Endothelial cell of umbilical vein (primary cell): ENCODE measurements around the gene SMIM36. TPM values are rescaled to one million over a fixed set of nuclear protein-coding genes. Genes with fewer than 3 reads are reported as not detected.

Experiments
- BruUV-seq: library from RNA; stranded (reverse); fragments of 400-500 nt; replicated peaks from 2 replicates; lab custom pipeline; 2021; lab: Mats Ljungman, UMichigan
- CTCF ChIA-PET: fragments of 300-600, 350-600 bp; sonication (Branson Sonifier 250); formaldehyde crosslinking; loops from one replicate; lab custom pipeline; 2021; ENCODE audit warnings: antibody characterized with exemption, inconsistent platforms; lab: Charles Lee
- POLR2A ChIA-PET: fragments of 300-600, 350-600 bp; sonication (Branson Sonifier 250); formaldehyde crosslinking; loops from one replicate; lab custom pipeline; 2021; ENCODE audit warnings: antibody characterized with exemption, inconsistent platforms; lab: Charles Lee
- DNase-seq: peaks from one replicate; pipeline ENCODE4 v3.0.0-alpha.2; 2011; ENCODE audit warnings: low read depth, low spot score
- FAIRE-seq: peaks from 2 replicates; lab custom pipeline; 2011; peaks lifted over from hg19 to GRCh38; lab: Jason Lieb, UNC
- H2AFZ ChIP-seq: 2 replicates; pipeline ENCODE4 v1.6.0; 2012; ENCODE audit warnings: low read depth, low read length, control low read depth, inconsistent platforms
- H3K27ac ChIP-seq: 2 replicates; pipeline ENCODE4 v1.5.1; 2011; ENCODE audit warnings: low read depth, mild to moderate bottlenecking, control low read depth, low read length, moderate library complexity; ENCODE audit not compliant: insufficient read depth
- H3K27me3 ChIP-seq, 2 experiments: 2 replicates each; pipeline versions ENCODE4 v1.6.0 to v1.6.1; 2011; ENCODE audit warnings: low read length in 2 of 2, mixed read lengths in 1 of 2; ENCODE audit not compliant: control insufficient read depth in 2 of 2, insufficient read depth in 2 of 2
- H3K36me3 ChIP-seq, 2 experiments: 2 replicates in 1 of 2; 3 replicates in 1 of 2; pipeline ENCODE4 v1.5.1; 2011; ENCODE audit warnings: low read length in 2 of 2, mild to moderate bottlenecking in 1 of 2, moderate library complexity in 1 of 2; ENCODE audit not compliant: control insufficient read depth in 2 of 2, insufficient read depth in 2 of 2; ENCODE audit errors: extremely low read depth in 1 of 2
- H3K4me1 ChIP-seq: 3 replicates; pipeline ENCODE4 v1.5.1; 2011; ENCODE audit warnings: mild to moderate bottlenecking, low read length; ENCODE audit not compliant: control insufficient read depth, insufficient read depth; ENCODE audit errors: extremely low read depth
- H3K4me2 ChIP-seq: 2 replicates; pipeline ENCODE4 v1.6.1; 2011; ENCODE audit warnings: low read length, control low read depth, mixed read lengths; ENCODE audit not compliant: insufficient read depth
- H3K4me3 ChIP-seq, 3 experiments: fragments of 200-600 bp in 1 of 3; sonication (generic), shearing (Covaris generic) in 1 of 3; replicated peaks in 1 of 3; 2 replicates each; pipeline ENCODE4 v1.5.1; 2011 to 2016; ENCODE audit warnings: control low read depth in 3 of 3, low read length in 3 of 3, mild to moderate bottlenecking in 2 of 3, inconsistent platforms in 1 of 3, low read depth in 1 of 3, moderate library complexity in 1 of 3; ENCODE audit not compliant: insufficient read depth in 1 of 3
- H3K79me2 ChIP-seq: 2 replicates; pipeline ENCODE4 v1.6.0; 2012; ENCODE audit warnings: low read length, inconsistent platforms; ENCODE audit not compliant: control insufficient read depth, insufficient read depth
- H3K9ac ChIP-seq: replicated peaks from 2 replicates; pipeline ENCODE3; 2011; ENCODE audit warnings: low read length, control low read depth; ENCODE audit not compliant: insufficient read depth; ENCODE audit errors: extremely low read depth
- H3K9me1 ChIP-seq: replicated peaks from 3 replicates; pipeline ENCODE4 v1.6.0; 2011; ENCODE audit warnings: mild to moderate bottlenecking, low read length; ENCODE audit not compliant: control insufficient read depth, insufficient read depth; ENCODE audit errors: extremely low read depth
- H3K9me3 ChIP-seq: replicated peaks from 2 replicates; pipeline ENCODE4 v1.5.1; 2012; ENCODE audit warnings: low read length, inconsistent platforms; ENCODE audit not compliant: control insufficient read depth, insufficient read depth
- H4K20me1 ChIP-seq: replicated peaks from 2 replicates; pipeline ENCODE3; 2011; ENCODE audit warnings: mild to moderate bottlenecking, low read length; ENCODE audit not compliant: control insufficient read depth, insufficient read depth; ENCODE audit errors: extremely low read depth
- CTCF ChIP-seq, 2 donors: IDR thresholded peaks; 1 replicate in 1 of 2; 2 replicates in 1 of 2; pipeline ENCODE4 v1.5.1; 2011; ENCODE audit warnings: low read length in 2 of 2, mild to moderate bottlenecking in 2 of 2, moderate library complexity in 2 of 2, control low read depth in 1 of 2, inconsistent platforms in 1 of 2, low read depth in 1 of 2; ENCODE audit not compliant: insufficient read depth in 1 of 2; ENCODE audit errors: extremely low read depth in 1 of 2
- EZH2 ChIP-seq: IDR thresholded peaks from 2 replicates; pipeline ENCODE4 v1.6.1; 2012; ENCODE audit warnings: borderline replicate concordance, low read depth, mild to moderate bottlenecking, moderate library complexity, low read length, inconsistent platforms; ENCODE audit not compliant: severe bottlenecking
- FOS ChIP-seq: IDR thresholded peaks from 2 replicates; pipeline ENCODE4 v1.6.1; 2011; ENCODE audit warnings: mild to moderate bottlenecking, low read length, moderate library complexity, borderline replicate concordance; ENCODE audit not compliant: insufficient read depth
- GATA2 ChIP-seq: IDR thresholded peaks from 2 replicates; pipeline ENCODE4 v1.7.0; 2011; ENCODE audit warnings: low read depth, mild to moderate bottlenecking, moderate library complexity, mixed read lengths, low read length; ENCODE audit not compliant: insufficient read length, insufficient read depth
- JUN ChIP-seq: IDR thresholded peaks from 2 replicates; pipeline ENCODE4 v1.6.1; 2011; ENCODE audit warnings: borderline replicate concordance, low read depth; ENCODE audit not compliant: insufficient read length, insufficient read depth
- MAX ChIP-seq: IDR thresholded peaks from 2 replicates; pipeline ENCODE4 v1.6.1; 2011; ENCODE audit not compliant: insufficient read depth, insufficient read length
- MYC ChIP-seq: IDR thresholded peaks from one replicate; pipeline ENCODE4 v1.6.1; 2011; ENCODE audit warnings: mild to moderate bottlenecking, low read depth, low read length
- POLR2A ChIP-seq: IDR thresholded peaks from 2 replicates; pipeline ENCODE4 v1.6.1; 2012; ENCODE audit warnings: low read depth, mild to moderate bottlenecking, control low read depth, low read length
- POLR2AphosphoS5 ChIP-seq: IDR thresholded peaks from 2 replicates; pipeline ENCODE4 v1.6.1; 2012; ENCODE audit warnings: low read depth, mild to moderate bottlenecking, control low read depth, low read length, moderate library complexity; ENCODE audit not compliant: insufficient read depth
- dilution Hi-C: fragments of 300-500 bp; cut with MboI; formaldehyde crosslinking; loops from one replicate; pipeline ENCODE4 v1.15.0; 2019; ENCODE audit warnings: low sequenced_read_pairs; ENCODE audit not compliant: extremely low pct_ligation_motif_present
- intact Hi-C: fragments of 100-400 bp; cut with micrococcal nuclease; formaldehyde crosslinking; loops from one replicate; pipeline ENCODE4 v1.10.0; 2022
- polyA plus RNA-seq, 4 experiments: library from polyadenylated mRNA; depleted of rRNA in 3 of 4; stranded (reverse) in 3 of 4; unstranded in 1 of 4; fragments of >200 nt; gene quantifications; 2 replicates each; pipeline versions ENCODE4 v1.2.1 to v1.2.3, GENCODE V29; 2011 to 2012; ENCODE audit warnings: missing spikeins in 1 of 4
- total RNA-seq: library from RNA; stranded (reverse); gene quantifications from 2 replicates; pipeline ENCODE4 v1.2.3, GENCODE V29; 2021

The SMIM36 gene
- total and polyA plus RNA-seq, 2 donors (not counting 3 experiments of a cell fraction or from before 2014, with no cell fraction given): not detected

GRCh38 chr17:55416470-55417052, 94.7 kb downstream of the SMIM36 start:
- Histone ChIP-seq H3K27ac (no peak overlapping the region), H3K4me2 (no peak overlapping the region), H4K20me1 (no peaks in the 10 kb centered on the region), H3K9me1 (no peaks in the 10 kb centered on the region), H3K9ac (no peak overlapping the region), H3K4me3 (no peak overlapping the region), H3K4me1 (peaks cover 13% of the 10 kb centered on the region), H3K9me3 (no peaks in the 10 kb centered on the region), H3K36me3 (no peaks in the 10 kb centered on the region), H2AFZ (no peak overlapping the region), H3K27me3 (no peaks in the 10 kb centered on the region), H3K79me2 (no peaks in the 10 kb centered on the region)
- DNase-seq: no peak
- CTCF ChIA-PET: interaction anchor here (1.7 kb wide), 1 partner anchor 98 kb away, joined by 5 read pairs; no protein-coding TSS in a partner anchor
- FAIRE-seq: no peak
- dilution Hi-C loops: no loop called here
- intact Hi-C loops: no loop called here
- TF ChIP-seq MAX (no peak), POLR2AphosphoS5 (no peak), FOS (no peak), CTCF (IDR thresholded peaks at IDR 0.05; ENCODE audit: extremely low read depth in 1 of 2, insufficient read depth in 1 of 2, low read depth in 1 of 2, low read length in 2 of 2) (no peak), POLR2A (no peak), MYC (no peak), EZH2 (no peak), GATA2 (no peak), JUN (no peak)
- POLR2A ChIA-PET: no interaction called here
- no TSS peak for BruUV-seq
